ENCODE data around the gene CACNG6.

Gene CACNG6

GRCh38 chr19:54047616-54048015, 56.2 kb downstream of the CACNG6 start:
- H3K4me3 ChIP-seq (ENCODE audit: low read length), result no peak overlapping the region
- no peak overlapping the region for H3K9ac ChIP-seq (ENCODE audit: low read depth, low read length)
- H3K27me3 ChIP-seq (ENCODE audit: insufficient read depth, low read length), result peaks cover 5% of the 10 kb centered on the region; the same call in 1 of the 2 replicates
- 94% methylated on average over 4 of the region's 4 CpGs for WGBS
- no peaks in the 10 kb centered on the region for H3K4me1 ChIP-seq (ENCODE audit: insufficient read depth, low read length)
- H3K9me3 ChIP-seq (ENCODE audit: insufficient read depth, low read depth, low read length), result no peaks in the 10 kb centered on the region
- H3K27ac ChIP-seq (ENCODE audit: low read depth, low read length), result no peak overlapping the region
- H3K36me3 ChIP-seq (ENCODE audit: insufficient read depth, low read length), result no peaks in the 10 kb centered on the region
